ENCODE data around the gene MSMP. TPM values are rescaled to one million over a fixed set of nuclear protein-coding genes. Genes with fewer than 3 reads are reported as not detected.

The MSMP gene
- total and polyA plus RNA-seq, 9 of the 15 experiments (the other 6 are each of a cell fraction or from before 2014, with no cell fraction given) = 0.60 TPM; not detected in 8

DNA sequence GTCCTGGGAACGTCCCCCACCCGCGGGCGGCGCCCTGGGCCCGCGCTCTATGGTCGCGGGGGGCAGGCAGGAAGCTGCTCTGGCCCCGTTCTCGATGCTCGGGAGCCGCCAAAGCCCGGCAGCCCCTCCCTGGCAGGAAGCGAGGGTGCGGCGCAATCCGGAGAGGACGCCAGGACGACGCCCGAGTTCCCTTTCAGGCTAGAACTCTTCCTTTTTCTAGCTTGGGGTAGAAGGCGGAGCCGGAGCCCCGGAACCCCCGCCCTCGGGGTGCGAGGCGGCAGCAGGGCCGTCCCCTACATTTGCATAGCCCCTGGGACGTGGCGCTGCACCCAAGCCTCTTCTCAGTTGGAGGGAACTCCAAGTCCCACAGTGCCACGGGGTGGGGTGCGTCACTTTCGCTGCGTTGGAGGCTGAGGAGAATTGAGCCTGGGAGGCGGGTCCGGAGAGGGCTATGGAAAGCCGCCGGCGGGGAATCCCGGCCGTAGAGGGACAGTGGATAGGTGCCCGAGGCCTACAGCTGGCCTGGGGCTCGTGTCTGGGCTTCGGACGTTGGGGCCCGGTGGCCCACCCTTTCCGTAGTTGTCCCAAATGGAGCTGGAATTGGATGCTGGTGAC is 21.8 kb downstream of the MSMP start, which contains the start of the genes CREB3 and TLN1 (continued):
- TF ChIP-seq, protein P1, sequence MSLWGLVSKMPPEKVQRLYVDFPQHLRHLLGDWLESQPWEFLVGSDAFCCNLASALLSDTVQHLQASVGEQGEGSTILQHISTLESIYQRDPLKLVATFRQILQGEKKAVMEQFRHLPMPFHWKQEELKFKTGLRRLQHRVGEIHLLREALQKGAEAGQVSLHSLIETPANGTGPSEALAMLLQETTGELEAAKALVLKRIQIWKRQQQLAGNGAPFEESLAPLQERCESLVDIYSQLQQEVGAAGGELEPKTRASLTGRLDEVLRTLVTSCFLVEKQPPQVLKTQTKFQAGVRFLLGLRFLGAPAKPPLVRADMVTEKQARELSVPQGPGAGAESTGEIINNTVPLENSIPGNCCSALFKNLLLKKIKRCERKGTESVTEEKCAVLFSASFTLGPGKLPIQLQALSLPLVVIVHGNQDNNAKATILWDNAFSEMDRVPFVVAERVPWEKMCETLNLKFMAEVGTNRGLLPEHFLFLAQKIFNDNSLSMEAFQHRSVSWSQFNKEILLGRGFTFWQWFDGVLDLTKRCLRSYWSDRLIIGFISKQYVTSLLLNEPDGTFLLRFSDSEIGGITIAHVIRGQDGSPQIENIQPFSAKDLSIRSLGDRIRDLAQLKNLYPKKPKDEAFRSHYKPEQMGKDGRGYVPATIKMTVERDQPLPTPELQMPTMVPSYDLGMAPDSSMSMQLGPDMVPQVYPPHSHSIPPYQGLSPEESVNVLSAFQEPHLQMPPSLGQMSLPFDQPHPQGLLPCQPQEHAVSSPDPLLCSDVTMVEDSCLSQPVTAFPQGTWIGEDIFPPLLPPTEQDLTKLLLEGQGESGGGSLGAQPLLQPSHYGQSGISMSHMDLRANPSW (CRISPR knock-in tag; IDR thresholded peaks at IDR 0.05) = no peak
- TF ChIP-seq MAFG (tag; conservative IDR thresholded peaks at IDR 0.05) (no peak), JUN (IDR thresholded peaks at IDR 0.05; ENCODE audit: borderline replicate concordance, low read depth, low read length) (peak; percentile 23; the same call in 1 of the 2 replicates), JUN (CRISPR knock-in tag; IDR thresholded peaks at IDR 0.05; ENCODE audit: borderline replicate concordance) (no peak), SREBF1 (IDR thresholded peaks at IDR 0.05; ENCODE audit: borderline replicate concordance, low read depth, low read length) (no peak), ZNF24 (IDR thresholded peaks at IDR 0.05) (no peak), FOXK1 (CRISPR knock-in tag; IDR thresholded peaks at IDR 0.05; ENCODE audit: borderline replicate concordance) (no peak), PRMT5 (CRISPR knock-in tag; IDR thresholded peaks at IDR 0.05) (no peak), RBM22 (IDR thresholded peaks at IDR 0.05; ENCODE audit: low read depth, low read length, poor library complexity, severe bottlenecking) (no peak), TGIF2 (CRISPR knock-in tag; IDR thresholded peaks at IDR 0.05) (no peak), MED1 (CRISPR knock-in tag; IDR thresholded peaks at IDR 0.05; ENCODE audit: borderline replicate concordance) (no peak), RBFOX2 (IDR thresholded peaks at IDR 0.05; ENCODE audit: low read depth, low read length) (peak; percentile 92), KLF16 (IDR thresholded peaks at IDR 0.05) (no peak), DNMT1 (IDR thresholded peaks at IDR 0.05) (no peak)
- TF ChIP-seq, protein P2, sequence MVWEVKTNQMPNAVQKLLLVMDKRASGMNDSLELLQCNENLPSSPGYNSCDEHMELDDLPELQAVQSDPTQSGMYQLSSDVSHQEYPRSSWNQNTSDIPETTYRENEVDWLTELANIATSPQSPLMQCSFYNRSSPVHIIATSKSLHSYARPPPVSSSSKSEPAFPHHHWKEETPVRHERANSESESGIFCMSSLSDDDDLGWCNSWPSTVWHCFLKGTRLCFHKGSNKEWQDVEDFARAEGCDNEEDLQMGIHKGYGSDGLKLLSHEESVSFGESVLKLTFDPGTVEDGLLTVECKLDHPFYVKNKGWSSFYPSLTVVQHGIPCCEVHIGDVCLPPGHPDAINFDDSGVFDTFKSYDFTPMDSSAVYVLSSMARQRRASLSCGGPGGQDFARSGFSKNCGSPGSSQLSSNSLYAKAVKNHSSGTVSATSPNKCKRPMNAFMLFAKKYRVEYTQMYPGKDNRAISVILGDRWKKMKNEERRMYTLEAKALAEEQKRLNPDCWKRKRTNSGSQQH (CRISPR knock-in tag; IDR thresholded peaks at IDR 0.05) = no peak
- TF ChIP-seq, protein P3, sequence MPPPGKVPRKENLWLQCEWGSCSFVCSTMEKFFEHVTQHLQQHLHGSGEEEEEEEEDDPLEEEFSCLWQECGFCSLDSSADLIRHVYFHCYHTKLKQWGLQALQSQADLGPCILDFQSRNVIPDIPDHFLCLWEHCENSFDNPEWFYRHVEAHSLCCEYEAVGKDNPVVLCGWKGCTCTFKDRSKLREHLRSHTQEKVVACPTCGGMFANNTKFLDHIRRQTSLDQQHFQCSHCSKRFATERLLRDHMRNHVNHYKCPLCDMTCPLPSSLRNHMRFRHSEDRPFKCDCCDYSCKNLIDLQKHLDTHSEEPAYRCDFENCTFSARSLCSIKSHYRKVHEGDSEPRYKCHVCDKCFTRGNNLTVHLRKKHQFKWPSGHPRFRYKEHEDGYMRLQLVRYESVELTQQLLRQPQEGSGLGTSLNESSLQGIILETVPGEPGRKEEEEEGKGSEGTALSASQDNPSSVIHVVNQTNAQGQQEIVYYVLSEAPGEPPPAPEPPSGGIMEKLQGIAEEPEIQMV (tag; conservative IDR thresholded peaks at IDR 0.05; ENCODE audit: low read depth) = no peak
- TF ChIP-seq, protein P4, sequence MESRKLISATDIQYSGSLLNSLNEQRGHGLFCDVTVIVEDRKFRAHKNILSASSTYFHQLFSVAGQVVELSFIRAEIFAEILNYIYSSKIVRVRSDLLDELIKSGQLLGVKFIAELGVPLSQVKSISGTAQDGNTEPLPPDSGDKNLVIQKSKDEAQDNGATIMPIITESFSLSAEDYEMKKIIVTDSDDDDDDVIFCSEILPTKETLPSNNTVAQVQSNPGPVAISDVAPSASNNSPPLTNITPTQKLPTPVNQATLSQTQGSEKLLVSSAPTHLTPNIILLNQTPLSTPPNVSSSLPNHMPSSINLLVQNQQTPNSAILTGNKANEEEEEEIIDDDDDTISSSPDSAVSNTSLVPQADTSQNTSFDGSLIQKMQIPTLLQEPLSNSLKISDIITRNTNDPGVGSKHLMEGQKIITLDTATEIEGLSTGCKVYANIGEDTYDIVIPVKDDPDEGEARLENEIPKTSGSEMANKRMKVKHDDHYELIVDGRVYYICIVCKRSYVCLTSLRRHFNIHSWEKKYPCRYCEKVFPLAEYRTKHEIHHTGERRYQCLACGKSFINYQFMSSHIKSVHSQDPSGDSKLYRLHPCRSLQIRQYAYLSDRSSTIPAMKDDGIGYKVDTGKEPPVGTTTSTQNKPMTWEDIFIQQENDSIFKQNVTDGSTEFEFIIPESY (CRISPR knock-in tag; IDR thresholded peaks at IDR 0.05) = 0 out of 2 replicates have a peak, but pooled peaks have one; percentile 12
- TF ChIP-seq, protein P5, sequence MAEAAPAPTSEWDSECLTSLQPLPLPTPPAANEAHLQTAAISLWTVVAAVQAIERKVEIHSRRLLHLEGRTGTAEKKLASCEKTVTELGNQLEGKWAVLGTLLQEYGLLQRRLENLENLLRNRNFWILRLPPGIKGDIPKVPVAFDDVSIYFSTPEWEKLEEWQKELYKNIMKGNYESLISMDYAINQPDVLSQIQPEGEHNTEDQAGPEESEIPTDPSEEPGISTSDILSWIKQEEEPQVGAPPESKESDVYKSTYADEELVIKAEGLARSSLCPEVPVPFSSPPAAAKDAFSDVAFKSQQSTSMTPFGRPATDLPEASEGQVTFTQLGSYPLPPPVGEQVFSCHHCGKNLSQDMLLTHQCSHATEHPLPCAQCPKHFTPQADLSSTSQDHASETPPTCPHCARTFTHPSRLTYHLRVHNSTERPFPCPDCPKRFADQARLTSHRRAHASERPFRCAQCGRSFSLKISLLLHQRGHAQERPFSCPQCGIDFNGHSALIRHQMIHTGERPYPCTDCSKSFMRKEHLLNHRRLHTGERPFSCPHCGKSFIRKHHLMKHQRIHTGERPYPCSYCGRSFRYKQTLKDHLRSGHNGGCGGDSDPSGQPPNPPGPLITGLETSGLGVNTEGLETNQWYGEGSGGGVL (CRISPR knock-in tag; IDR thresholded peaks at IDR 0.05) = no peak

Data from K562 (cell line).